ENCODE results near the gene WIPF3.

The WIPF3 gene

DNA sequence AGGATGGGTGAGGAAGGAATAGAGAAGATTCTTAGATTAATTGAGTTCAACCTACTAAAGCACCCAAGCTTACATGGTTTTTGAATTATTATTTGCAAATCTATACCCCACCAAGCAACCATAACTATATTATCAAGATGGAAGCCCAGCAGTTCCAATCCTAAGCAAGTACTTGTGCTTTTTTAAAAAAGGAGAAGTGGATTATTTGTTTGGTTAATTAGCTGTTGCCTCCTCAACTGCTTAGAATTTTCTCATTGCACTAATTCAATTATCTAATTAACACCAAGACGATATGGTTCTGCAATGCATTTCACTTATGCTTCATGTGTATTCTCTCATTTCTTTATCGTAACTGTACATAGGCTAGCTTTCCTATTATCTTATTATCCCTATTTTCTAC, 27.3 kb upstream of the WIPF3 start:
- DNase-seq (ENCODE audit: extremely low read depth, low read depth), result no peak
- TF ChIP-seq, protein P1, sequence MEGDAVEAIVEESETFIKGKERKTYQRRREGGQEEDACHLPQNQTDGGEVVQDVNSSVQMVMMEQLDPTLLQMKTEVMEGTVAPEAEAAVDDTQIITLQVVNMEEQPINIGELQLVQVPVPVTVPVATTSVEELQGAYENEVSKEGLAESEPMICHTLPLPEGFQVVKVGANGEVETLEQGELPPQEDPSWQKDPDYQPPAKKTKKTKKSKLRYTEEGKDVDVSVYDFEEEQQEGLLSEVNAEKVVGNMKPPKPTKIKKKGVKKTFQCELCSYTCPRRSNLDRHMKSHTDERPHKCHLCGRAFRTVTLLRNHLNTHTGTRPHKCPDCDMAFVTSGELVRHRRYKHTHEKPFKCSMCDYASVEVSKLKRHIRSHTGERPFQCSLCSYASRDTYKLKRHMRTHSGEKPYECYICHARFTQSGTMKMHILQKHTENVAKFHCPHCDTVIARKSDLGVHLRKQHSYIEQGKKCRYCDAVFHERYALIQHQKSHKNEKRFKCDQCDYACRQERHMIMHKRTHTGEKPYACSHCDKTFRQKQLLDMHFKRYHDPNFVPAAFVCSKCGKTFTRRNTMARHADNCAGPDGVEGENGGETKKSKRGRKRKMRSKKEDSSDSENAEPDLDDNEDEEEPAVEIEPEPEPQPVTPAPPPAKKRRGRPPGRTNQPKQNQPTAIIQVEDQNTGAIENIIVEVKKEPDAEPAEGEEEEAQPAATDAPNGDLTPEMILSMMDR (IDR thresholded peaks at IDR 0.05; ENCODE audit: low read depth, low read length, missing control alignments), result no peak
- H3K4me3 ChIP-seq (replicated peaks; ENCODE audit: low read depth, low read length), result no peak overlapping the region

DNA sequence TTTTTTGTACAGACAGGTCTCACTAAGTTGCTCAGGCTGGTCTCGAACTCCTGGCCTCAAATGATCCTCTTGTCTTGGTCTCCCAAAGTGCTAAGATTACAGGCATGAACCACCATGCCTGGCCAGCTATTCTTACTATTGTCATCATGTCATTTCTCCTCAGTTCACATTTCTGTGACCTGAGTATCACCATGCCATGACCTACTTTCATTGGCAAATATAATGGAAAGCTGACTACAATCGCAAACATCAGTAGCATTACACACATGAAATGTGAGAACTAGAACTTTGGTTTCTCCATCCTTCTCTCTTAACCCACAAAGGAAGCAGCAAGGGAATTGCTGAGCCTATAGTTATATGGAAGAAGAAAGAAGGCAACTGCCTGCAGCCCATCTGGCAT, 26.0 kb upstream of the WIPF3 start:
- no peak overlapping the region for H3K4me3 ChIP-seq (replicated peaks; ENCODE audit: low read depth, low read length)
- TF ChIP-seq, protein P1 (IDR thresholded peaks at IDR 0.05; ENCODE audit: low read depth, low read length, missing control alignments), result no peak
- DNase-seq (ENCODE audit: extremely low read depth, low read depth), result no peak

DNA sequence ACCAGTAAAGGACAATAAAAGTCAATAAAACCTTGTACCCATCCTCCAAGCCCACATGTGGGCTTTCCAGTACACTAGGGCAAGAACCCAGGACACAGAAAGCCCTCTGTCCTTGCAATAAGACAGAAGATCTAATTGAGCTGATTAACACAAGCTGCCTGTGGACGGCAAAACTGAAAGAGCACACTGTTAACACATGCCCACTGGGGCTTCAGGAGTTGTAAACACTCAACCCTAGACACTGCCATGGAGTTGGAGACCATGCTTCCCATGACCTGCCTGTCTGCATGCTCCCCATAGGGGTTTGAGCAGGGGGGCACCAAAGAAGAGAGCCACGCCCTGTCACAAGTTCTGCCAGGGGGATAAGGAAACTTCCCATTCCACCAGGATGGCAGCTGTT, 22.6 kb upstream of the WIPF3 start:
- H3K4me3 ChIP-seq (replicated peaks; ENCODE audit: low read depth, low read length), result no peak overlapping the region
- no peak for DNase-seq (ENCODE audit: extremely low read depth, low read depth)
- TF ChIP-seq, protein P1 (IDR thresholded peaks at IDR 0.05; ENCODE audit: low read depth, low read length, missing control alignments), result no peak

DNA sequence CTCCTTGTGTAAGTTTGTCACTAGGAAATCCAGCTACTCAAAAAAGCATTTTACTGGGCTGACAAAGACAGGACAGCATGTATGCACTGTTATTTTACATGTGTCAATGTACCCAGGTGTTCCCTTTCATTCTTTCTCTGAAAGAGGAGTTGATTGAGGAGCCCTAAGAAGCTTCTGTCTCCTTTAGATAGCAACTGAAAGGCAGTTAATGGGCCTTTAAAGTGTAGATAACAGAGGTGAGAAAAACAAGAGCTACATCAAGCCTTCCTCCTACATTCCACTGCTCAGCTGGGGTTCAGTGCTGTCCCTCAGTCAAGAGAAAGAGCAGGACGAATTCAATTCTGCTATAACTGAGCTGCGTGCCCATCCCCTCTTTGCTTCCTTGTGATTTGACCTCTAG, 12.8 kb upstream of the WIPF3 start:
- no peak for DNase-seq (ENCODE audit: extremely low read depth, low read depth)
- H3K4me3 ChIP-seq (replicated peaks; ENCODE audit: low read depth, low read length), result no peak overlapping the region
- TF ChIP-seq, protein P1 (IDR thresholded peaks at IDR 0.05; ENCODE audit: low read depth, low read length, missing control alignments), result no peak

DNA sequence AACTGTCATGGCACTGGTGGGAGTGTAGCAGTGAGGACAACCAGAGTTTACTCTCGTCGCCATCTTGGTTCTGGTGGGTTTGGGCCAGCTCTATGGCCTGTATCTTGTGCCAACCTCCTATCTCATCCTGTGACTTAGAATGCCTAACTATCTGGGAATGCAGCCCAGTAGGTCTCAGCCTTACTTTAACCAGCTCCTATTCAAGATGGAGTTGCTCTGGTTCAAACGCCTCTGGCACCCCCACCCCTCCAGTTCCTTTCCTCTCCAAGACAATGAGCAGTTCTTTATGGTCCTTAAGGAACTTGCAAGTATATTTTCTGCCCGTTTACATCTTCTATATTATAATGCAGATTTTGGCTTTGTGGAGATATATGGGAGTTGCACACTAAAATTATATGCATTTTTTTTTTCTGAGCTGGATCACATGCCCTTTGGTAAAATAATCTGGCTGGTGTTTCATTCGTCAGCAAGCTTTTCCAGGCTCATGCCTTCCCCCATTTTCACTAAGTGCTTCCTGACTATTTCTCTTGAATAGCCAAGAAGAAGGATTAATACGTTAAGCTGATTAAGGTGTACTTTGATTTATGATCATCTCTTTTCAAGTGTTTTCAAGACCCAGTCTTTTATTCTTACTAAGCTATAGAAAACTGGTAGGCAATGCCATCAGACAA, 11.2 kb upstream of the WIPF3 start:
- no peak overlapping the region for H3K4me3 ChIP-seq (replicated peaks; ENCODE audit: low read depth, low read length)
- TF ChIP-seq, protein P1 (IDR thresholded peaks at IDR 0.05; ENCODE audit: low read depth, low read length, missing control alignments), result no peak
- DNase-seq (ENCODE audit: extremely low read depth, low read depth), result no peak

DNA sequence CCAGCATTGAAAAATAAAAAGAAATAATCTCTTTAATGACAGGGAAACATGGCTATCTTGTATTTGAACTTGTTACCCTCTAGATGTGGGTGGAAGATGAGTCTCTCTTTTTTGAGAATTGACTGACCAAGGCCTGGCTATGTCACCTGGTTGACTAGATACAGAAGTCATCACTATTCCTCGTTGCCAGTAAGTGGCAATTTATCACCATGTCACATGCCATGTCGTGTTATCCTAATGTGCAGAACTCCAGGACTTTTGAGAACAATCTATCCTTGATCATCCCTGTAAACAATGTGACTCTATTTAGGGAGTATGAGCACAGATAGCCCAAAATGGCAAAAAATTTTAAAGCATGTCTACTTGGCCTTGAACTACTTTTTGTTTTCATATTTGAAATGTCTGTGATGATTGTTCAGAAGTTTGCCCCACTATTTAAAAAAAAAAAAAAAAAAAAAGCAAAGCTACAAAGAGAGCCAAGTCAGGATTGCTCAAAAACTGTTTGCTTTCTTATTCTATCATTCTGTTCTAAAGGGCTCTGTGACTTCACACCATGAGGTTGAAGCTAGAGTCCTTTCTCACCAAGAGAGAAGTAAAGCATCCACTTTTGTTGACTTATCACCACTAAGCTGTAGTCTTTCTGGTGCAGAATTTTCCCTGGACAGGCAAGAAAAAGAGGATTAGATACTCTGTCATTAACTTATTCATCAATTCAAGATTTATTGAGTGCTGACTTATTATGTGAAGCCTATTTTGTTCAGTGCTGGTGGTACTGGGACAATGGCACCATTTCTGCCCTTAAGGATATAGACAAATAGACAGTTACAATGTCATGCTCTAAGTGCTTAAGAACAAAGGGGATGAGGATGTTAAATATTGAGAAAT, 10.4 kb upstream of the WIPF3 start:
- DNase-seq (ENCODE audit: extremely low read depth, low read depth), result no peak
- no peak overlapping the region for H3K4me3 ChIP-seq (replicated peaks; ENCODE audit: low read depth, low read length)
- TF ChIP-seq, protein P1 (IDR thresholded peaks at IDR 0.05; ENCODE audit: low read depth, low read length, missing control alignments), result no peak
